ENCODE data around the gene ADARB1. TPM values are rescaled to one million over a fixed set of nuclear protein-coding genes. Genes with fewer than 3 reads are reported as not detected.

ADARB1 gene
- total RNA-seq, 1 experiment from 2014 or later: 15.8 TPM

- no peak overlapping the region for H3K23ac ChIP-seq (ENCODE audit: insufficient read length, low read depth, low read length)
- no peak overlapping the region for H2BK20ac ChIP-seq (ENCODE audit: low read depth, low read length, poor library complexity, severe bottlenecking)
- no peak overlapping the region for H2BK12ac ChIP-seq (ENCODE audit: insufficient read length, low read depth, low read length)
- H2BK15ac ChIP-seq (ENCODE audit: low read depth, low read length): no peak overlapping the region
- no peaks in the 10 kb centered on the region for H3K23me2 ChIP-seq (ENCODE audit: insufficient read length, low read depth, low read length, poor library complexity, severe bottlenecking)
- H4K5ac ChIP-seq (ENCODE audit: insufficient read length, low read depth, low read length): no peak overlapping the region
- Mint-ChIP-seq H3K36me3 (ENCODE audit: insufficient read depth in 1 of 3, low read depth in 3 of 3) (peaks cover 0 to 7% (median 6%) of the 10 kb centered on the region in 3 experiments; a peak in 4 of 7 replicates), H3K4me1 (peaks cover 25 to 33% of the 10 kb centered on the region in 2 experiments), H3K4me3 (no peak overlapping the region), H3K27ac (0 out of 7 replicates have a peak overlapping the region, but pooled peaks of 1 of the 3 experiments have one; percentile 9), H3K27me3 (ENCODE audit: low read depth) (peaks cover 26% of the 10 kb centered on the region), H3K9me3 (peaks cover 11 to 13% of the 10 kb centered on the region in 2 experiments)
- WGBS (ENCODE audit: extremely low coverage, insufficient read length, low lambda C conversion rate): no CpG with 5 or more reads among the region's 14 CpGs
- H4K8ac ChIP-seq (replicated peaks; ENCODE audit: insufficient read length, low read depth, low read length): no peak overlapping the region
- H3K4ac ChIP-seq (ENCODE audit: low read depth, low read length): no peak overlapping the region
- H3K4me2 ChIP-seq (ENCODE audit: insufficient read depth, insufficient read length, low read length): no peak overlapping the region
- no peak overlapping the region for H2BK5ac ChIP-seq (ENCODE audit: insufficient read length, low read length)
- H3T11ph ChIP-seq (ENCODE audit: low read length): no peak overlapping the region
- H3K56ac ChIP-seq (ENCODE audit: insufficient read length, low read depth, low read length): no peak overlapping the region
- no peaks in the 10 kb centered on the region for H3K9me3 ChIP-seq (ENCODE audit: control insufficient read depth, low read depth, low read length)
- H2AK5ac ChIP-seq (ENCODE audit: insufficient read length, low read length): no peak overlapping the region
- H3K27me3 ChIP-seq (ENCODE audit: insufficient read depth, low read length): no peaks in the 10 kb centered on the region; the same call in 1 of the 2 replicates
- TF ChIP-seq CTCF (conservative IDR thresholded peaks at IDR 0.05): no peak
- no peaks in the 10 kb centered on the region; the same call in 1 of the 2 replicates for H3K4me1 ChIP-seq (ENCODE audit: insufficient read depth, low read length)
- no peaks in the 10 kb centered on the region for H3K79me2 ChIP-seq (ENCODE audit: insufficient read depth, low read length)
- no peak overlapping the region for H3K9ac ChIP-seq (ENCODE audit: extremely low read depth, insufficient read length, low read length)
- no peak overlapping the region for H3K18ac ChIP-seq (ENCODE audit: insufficient read length, low read depth, low read length)
- H3K79me1 ChIP-seq (ENCODE audit: insufficient read depth, low read depth, low read length, poor library complexity, severe bottlenecking): no peaks in the 10 kb centered on the region
- no peak for DNase-seq
- no peaks in the 10 kb centered on the region for H4K20me1 ChIP-seq (ENCODE audit: control insufficient read depth, insufficient read depth, insufficient read length)
- H3K14ac ChIP-seq (ENCODE audit: insufficient read depth, low read length): no peak overlapping the region
- H4K91ac ChIP-seq (ENCODE audit: insufficient read length, low read depth, low read length): no peak overlapping the region
- H3K27ac ChIP-seq (ENCODE audit: insufficient read length, low read depth, low read length): no peak overlapping the region
- H2AFZ ChIP-seq (ENCODE audit: low read length): no peak overlapping the region
- no peak overlapping the region for H2BK120ac ChIP-seq (ENCODE audit: low read depth, low read length, poor library complexity, severe bottlenecking)
Observed at GRCh38 chr21:45050345-45050796, 24.0 kb upstream of the ADARB1 start.
